HG02840 (cell line): Measurements from ENCODE around the gene TMX4.

ENCODE experiments used
- ATAC-seq: cut with Tn5 transposase; IDR thresholded peaks from one replicate; pipeline ENCODE4 v1.9.1; 2021; ENCODE audit warnings: mild to moderate bottlenecking, moderate library complexity, moderate number of reproducible peaks; ENCODE audit not compliant: unreplicated experiment, low FRiP score

The TMX4 gene

DNA sequence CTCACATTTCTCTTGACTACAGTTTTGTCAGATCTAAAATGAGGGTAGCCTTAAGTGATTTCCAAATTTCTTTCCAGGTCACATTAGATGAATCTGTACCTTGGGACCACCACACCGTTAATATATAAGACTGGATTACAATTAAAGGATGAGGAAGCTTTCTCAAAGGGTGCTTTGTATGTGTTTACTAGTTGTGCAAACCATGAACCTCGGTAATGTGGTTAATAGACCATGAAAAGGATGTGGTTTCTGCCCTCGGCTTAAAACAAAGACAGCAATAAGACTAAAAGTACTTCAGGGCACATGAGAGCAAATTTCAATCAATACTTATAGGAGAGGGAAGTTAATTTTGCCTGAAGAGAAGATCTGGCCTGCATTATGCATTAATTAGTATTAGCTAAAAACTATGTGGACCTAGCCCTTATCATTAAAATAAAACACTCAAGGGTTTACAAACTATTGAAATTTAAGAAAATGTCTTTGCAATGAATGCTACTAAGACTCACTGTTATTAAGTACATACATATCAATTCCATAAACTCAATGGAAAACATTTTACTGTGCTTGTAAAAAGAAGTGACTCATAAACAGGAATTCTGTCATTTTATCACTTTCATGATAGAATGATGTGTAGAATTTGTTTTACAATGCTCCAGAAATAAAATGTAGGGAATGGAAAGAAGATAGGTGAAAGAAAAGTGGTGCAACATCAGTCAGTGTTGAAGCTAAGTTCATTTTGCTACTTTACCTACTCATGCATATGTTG lies 936 bp upstream of the TMX4 start:
- ATAC-seq = no peak

DNA sequence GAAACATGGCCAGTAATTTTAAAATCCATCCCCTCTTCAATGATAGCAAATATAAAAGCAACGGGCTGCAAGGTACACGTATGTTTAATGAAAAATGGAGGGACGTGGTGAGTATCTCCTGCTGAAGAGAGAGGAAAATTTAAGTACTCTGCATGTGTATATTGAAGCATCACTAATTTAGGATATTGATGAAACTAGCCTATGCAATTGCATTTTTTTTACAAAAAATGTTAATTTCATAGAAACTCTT lies 362 bp upstream of the TMX4 start:
- ATAC-seq = no peak

DNA sequence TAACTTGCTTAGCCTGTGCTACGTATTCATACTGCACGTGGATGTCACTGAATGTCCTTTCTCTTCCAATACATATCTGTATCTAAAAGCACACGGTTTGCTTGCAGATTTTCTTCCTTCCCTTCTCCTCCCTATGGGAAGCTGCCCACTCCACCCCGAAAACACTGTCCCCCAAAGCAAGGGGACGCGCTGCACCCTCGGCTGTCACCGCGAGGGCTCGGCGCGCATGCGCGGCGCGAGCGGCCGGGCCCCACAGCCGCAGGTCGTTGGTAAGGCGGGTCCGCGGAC lies 659 bp downstream of the TMX4 start:
- peak; percentile 67 for ATAC-seq

DNA sequence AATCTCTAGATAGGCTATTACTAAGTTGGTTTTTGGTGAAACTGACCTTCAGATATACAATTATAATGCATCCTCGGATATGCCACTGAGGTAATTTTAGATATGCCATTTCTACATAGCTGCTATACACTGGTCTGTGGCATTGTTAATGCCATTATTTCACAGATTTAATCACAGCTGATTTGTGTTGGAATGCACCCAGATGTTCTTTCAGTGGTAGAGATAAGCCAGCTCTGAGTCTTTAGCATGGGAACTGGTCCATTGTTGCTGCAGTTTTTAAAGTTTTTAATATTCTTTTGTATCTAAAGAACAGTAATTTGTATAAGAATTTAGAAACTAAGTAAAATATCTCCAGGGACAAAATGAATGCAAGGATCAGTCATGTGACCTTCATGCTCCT lies 6.8 kb downstream of the TMX4 start:
- no peak for ATAC-seq

DNA sequence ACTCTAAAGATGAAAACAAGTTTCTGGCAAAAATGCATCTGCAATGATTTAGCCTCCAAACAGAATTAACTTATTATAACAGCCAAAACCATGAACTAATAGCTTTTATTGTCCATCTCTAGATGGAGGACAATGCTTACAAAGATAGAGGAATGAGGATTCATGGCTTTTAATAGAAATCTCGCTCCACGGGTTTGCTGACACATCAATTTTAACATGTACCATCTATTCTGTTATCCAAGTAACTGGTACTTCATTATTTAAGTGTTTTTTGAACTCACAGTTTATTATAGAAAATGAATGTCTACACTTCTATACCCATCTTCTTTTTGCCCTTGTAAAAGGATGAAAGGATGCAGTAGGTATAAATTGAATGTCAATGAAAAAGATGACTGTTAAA lies 10.8 kb downstream of the TMX4 start:
- no peak for ATAC-seq

DNA sequence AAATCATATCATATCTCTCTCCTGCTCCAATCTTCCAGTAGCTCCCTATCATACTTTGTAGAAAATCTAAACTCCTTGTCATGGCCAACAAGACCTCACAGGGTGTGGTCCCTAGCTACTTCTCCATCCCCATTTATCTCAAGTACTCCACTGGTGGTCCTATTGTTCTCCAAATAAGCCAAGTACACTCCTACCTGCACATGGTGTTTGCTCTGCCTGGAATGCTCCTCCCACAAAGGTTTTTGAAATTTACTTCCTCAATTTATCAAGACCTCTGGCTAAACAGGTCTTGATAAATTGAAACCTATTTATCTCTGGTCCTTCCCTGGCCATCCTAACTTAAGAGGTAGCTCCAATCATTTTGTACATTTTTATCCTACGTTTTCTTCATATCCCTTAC lies 12.1 kb downstream of the TMX4 start:
- ATAC-seq = no peak

DNA sequence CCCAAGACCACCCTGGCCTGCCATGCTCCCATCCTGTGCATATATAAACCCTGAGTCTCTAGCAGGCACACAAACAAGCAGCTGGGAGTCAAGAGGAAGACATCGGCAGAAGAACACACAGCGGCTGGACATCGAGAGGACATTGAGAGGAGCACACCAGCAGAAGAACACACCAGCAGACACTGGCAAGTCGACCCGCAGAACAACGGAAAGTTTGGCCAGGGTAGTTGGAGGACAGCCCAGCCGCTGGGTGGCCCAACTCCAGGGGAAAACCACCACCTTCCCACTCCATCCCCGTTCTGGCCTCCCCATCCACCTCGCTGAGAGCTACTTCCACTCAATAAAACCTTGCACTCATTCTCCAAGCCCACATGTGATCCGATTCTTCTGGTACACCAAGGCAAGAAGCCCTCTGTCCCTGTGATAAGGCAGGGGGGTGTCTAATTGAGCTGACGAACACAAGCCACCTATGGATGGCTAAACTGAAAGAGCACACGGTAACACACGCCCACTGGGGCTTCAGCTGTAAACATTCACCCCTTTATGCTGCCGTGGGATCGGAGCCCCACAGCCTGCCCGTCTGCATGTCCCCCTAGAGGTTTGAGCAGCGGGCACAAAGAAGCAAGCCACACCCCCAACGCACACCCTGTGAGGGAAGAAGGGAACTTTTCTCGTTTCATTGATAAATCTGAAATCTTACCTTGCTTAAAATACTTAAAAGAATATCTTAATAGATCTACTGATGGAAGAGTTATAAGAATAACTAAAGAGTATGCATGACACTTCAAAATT lies 13.8 kb downstream of the TMX4 start:
- no peak for ATAC-seq

DNA sequence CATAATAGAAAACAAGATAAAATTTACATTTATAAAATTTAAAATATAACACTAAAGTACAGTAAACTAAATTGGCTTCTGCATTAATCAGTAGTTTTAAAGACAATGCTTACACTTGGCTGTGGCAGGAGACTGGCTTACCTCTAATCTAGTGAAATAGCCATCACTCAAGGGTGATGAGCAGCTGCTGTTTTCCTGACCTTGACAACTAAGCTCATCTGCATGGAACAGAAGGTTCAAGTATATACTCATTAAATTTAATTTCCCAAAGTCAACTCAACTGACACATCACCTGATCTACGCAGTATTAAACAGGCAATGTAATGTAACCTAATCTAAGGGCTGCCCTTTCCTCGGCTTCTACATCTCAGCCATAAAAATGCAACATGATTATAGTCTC lies 14.5 kb downstream of the TMX4 start:
- no peak for ATAC-seq

DNA sequence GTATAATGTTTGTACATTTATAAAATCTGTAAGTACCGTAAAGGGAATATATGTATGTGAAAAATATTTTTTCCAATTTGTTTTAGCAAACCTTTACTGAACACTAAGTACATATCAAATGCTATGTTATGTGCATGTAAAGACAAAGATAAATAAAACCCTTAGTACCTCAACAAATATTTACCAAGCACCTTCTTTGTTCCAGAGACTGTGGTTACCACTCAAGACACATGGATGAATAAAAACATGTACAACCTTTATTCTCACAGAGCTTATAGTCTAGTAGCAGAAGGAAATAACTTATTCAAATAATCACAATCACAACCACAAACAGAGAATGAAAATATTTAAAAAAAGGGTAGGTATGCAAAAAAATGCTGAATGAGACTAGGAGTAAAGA lies 17.5 kb downstream of the TMX4 start:
- ATAC-seq = no peak

DNA sequence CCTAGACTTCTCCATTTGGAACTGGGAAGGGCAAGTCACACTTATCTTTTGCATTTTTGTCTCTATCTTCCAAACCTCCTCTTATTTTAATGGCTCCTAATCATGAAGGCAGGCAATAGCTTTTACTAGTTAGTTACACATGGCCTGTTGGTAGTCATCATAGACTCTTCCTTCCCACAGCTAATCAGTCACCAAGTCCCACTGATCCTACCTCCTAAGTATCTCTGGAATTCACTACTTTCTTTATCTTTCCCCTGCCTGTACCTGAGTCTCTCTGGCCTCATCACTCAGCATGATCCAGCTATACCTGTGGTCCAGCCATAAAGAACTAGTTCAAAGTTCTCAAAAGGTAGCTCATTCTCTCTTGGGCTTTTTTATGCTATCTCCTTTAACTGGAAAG lies 18.8 kb downstream of the TMX4 start:
- ATAC-seq = no peak

DNA sequence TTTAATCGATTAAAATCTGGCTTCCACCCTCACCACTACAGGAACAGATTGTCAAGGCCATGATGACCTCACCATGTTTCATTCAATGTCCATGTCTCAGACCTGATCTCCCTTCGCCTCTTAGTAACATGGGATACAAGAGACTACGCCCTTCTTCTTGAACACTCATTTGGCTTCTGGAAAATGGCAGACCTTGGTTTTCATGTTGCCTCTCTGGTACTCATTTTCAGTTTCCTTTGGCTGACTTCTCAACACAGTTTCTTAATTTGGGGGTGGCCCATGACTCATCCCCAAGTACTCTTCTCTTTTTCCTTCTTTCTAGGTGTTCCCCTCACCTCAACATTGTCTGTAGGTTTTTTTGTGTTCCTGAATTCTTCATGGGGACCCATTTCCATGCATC lies 22.7 kb downstream of the TMX4 start:
- ATAC-seq = no peak

DNA sequence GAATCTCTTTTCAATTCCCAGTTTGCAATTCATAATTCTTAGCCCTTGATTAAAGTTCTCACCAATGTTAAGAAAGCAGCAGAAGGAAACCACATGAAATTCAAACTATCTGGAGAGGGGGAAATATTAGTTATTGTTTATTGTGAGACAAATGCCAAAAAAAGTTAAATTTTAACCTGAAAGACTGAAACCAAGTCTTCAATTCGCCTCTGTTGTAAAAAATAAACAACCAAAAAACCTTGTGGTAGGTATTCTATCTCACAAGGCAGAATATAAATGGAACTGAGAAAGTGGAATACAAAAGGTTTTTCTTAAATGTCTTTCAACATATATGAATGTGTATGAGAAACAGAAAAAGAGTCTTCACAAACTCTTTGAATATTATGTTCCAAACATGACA lies 24.8 kb downstream of the TMX4 start:
- ATAC-seq = peak; percentile 53

DNA sequence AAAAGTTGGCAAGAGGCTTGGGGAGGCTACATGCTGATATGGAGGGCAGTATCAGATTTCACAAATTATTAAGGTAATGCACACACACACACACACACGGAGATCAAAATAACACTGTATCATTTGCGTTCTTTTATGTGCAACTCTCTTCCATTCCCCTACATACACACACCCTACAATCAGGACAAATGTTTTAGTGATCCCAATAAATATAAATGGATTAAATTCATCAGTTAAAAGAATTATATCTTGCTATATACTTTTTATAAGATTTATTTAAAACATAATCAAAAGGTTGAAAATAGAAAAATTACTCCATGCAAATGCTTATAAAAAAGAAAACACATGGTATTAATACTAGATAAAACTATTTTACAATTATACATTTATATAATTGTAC lies 25.9 kb downstream of the TMX4 start:
- no peak for ATAC-seq

DNA sequence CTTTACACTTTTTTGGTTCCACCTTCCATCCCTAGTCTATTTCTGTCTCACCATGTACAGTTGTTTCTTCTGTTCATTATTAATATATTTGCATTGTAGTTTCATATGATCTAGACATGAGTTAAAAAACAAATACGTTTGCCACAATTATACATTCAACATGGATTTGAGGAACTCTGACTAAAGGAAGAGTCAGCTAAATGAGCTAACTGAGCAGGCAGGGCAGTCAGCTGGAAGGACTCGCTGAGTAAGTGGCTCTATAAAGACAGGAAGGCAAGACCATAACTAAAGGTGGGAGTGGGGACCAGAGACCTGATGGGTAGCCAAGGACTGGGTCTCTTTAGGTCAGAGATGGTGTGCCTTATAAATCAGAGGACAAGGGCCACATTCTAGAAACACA lies 26.3 kb downstream of the TMX4 start:
- ATAC-seq = no peak

DNA sequence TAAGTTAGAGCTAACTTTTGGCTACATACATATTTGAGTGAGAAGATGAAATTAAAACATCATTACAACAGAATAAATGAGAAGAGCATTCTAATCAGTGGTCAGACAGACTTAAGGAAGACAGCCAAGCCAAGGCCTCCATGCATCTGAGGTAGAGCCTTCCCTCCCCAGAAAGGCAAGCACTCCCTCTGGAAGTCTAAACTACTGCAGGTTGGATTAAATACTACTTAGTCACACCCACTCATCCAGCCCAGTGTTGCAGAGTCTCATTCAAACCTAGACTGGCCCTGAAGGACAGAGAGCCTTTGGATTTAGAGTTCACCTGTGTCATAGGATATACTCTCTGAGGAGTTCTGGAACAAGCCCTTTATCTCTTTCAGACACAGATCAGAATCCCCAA lies 29.2 kb downstream of the TMX4 start:
- ATAC-seq = no peak

DNA sequence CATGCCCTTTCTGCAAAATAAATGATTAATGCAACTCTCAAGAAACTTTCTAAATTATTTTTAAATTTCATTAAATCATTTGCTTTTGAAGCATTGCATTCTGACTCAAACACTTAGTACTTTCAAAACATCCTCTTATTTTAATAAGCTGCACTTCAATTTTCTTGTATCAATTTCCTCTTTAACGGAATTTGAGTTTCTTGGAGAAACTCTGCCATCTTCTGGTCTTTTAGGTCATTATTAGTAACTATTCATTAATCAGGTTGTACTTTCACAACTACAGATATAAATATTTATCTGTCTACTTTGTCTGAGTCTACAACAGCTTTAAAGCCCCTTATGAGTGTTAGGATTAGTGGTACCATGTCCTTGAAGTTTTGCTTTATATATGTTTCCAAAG lies 30.2 kb downstream of the TMX4 start:
- ATAC-seq = no peak

DNA sequence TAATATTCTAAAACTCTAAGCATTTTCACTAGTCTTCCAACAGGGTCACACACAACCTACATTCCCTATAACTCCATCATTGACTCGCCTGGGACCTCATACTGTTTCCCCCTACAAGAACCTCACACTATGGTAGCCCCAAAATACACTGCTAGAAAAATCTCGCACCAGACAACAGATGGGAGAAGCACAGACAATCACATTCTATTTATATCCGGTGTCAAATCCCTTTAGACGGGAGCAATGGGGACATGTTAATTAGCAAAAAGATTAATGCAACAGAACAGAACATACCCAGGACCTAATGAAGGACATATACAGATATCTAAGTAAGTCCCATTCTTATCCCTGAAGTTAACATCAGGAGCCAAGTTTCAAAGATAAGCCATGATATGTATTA lies 33.6 kb downstream of the TMX4 start:
- ATAC-seq = no peak

DNA sequence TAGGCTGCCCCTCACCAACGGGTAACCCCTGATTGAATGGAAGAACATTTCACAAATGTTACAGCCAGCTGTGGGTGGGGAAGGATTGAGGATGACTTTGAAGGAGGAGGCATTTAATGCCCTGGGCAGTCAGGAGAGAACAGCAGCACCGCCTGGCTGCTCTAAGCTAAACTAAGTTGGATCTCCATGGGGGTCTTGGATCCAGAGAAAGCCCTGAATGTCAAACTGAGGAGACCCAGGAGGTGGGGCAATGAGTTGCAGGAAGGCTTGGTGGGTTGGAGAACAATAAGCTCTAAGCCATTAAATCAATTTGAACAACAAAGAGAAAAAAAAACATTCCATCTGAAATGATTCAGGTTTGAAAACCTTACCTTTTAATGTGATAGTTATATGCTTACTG lies 35.4 kb downstream of the TMX4 start:
- ATAC-seq = no peak

DNA sequence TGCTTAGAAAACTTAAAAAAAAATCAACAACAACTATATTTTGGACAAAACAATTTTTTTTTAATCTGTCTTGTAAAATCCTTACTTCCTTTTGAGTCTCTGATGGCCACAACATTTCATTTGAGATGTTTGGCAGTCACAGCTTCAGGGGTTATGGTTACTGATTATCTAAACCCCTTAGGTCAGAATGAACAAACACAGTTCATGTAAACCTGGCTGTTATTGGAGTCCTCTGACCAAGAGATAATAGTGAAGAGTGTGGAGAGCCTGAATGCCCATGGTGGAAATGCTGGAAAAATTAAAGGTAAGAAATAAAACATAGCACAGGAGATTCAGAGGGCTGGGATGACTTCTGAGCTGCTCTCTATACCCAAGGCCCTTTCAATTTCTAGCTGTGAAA lies 38.2 kb downstream of the TMX4 start:
- no peak for ATAC-seq

DNA sequence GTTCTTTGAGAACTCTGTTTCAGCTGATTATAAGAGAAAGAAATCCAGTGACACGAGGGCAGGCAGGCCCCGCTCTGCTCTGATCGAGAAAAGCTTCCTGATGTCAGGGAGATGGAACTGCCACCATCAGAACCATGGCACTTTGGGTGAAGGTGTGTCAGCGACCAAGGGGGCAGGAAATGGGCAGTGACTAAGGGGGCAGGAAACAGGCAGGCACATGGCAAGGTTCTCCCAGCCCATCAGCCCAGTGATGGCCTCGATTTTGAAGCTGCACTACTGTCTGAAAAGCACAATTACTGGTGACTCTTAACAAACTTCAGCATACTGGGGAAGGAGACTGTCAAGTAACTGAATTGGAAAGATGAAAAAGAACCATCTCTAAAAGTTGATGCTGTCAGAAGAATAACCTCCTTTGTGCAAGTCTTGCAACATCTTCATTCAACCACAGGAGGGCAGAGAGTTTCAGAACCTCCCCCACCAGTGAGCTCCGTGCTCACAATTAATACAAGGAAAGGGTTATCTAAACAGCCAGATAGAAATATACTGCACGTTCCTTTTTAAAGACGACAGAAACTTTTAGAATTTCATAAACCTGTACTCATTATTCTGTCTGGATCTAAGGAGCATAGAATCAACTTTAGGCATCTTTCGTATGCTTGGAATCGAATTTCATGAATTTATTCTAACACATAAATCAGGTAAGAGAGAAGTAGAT lies 39.1 kb downstream of the TMX4 start:
- no peak for ATAC-seq

DNA sequence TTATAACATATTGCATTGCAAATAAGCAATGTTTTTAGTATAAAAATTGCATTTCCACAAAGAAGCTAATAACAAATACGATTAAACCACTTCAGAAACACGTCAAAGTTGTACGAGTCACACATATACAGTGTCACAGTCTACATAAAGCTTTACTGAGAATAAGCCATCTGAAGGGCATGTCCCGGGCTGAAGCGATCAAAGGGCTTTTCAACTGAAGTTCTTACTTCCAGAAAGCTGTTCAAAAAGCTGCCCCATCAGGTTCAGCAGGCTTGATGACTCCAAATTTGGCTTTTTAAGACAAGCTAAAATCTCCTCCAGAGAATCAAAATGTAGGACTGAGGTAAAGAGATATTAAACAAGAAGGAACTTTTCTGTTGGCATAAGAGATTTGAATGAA lies 41.9 kb downstream of the TMX4 start:
- no peak for ATAC-seq

DNA sequence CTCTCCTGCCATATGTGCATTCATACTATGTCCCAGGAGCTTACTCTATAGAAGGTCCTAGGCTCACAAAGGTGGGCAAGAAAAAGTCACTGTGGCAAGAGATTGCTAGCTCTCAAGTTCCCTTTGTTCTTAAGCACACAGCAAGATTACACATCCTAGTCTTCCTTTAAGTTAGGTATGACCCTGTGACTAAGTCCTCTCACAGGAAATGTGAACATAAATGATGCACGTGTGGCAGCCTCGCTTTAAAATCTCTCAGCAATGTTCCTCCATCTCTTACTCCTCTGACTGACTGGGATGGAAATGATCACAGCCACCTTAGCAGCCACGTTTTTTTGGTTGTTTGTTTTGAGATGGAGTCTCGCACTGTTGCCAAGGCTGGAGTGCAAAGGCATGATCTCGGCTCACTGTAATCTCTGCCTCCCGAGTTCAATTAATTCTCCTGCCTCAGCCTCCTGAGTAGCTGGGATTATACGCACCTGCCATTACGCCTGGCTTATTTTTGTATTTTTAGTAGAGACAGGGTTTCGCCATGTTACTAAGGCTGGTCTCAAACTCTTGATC lies 43.6 kb downstream of the TMX4 start:
- no peak for ATAC-seq
